Epithelial cell of esophagus (primary cell): ENCODE measurements around the gene BRD9.

Experiments
- DNase-seq: peaks from one replicate; pipeline ENCODE4 v3.0.0; 2010; ENCODE audit warnings: low read depth
- H3K4me3 ChIP-seq: 2 replicates; pipeline ENCODE4 v1.5.1; 2011; ENCODE audit warnings: mild to moderate bottlenecking, low read length, control low read depth
- CTCF ChIP-seq: IDR thresholded peaks from 2 replicates; pipeline ENCODE4 v1.5.1; 2011; ENCODE audit warnings: low read depth, mild to moderate bottlenecking, low read length, control low read depth, inconsistent platforms; ENCODE audit not compliant: insufficient read depth; ENCODE audit errors: missing control alignments

BRD9 gene

GRCh38 chr5:886036-886435 lies 6.6 kb downstream of the BRD9 start:
- H3K4me3 ChIP-seq: no peak overlapping the region
- DNase-seq: no peak
- no peak for TF ChIP-seq CTCF

GRCh38 chr5:885529-885928 lies 7.1 kb downstream of the BRD9 start:
- no peak for DNase-seq
- no peak overlapping the region for H3K4me3 ChIP-seq
- TF ChIP-seq CTCF: no peak

GRCh38 chr5:885127-885442 lies 7.5 kb downstream of the BRD9 start:
- H3K4me3 ChIP-seq: no peak overlapping the region
- DNase-seq: no peak
- no peak for TF ChIP-seq CTCF

GRCh38 chr5:884345-885126 lies 8.1 kb downstream of the BRD9 start:
- H3K4me3 ChIP-seq: no peak overlapping the region
- no peak for DNase-seq
- no peak for TF ChIP-seq CTCF

GRCh38 chr5:883475-884181 lies 9.0 kb downstream of the BRD9 start:
- no peak for DNase-seq

GRCh38 chr5:882253-883183 lies 10.1 kb downstream of the BRD9 start:
- no peak for TF ChIP-seq CTCF
- no peak overlapping the region for H3K4me3 ChIP-seq
- no peak for DNase-seq

More at GRCh38 chr5:883475-884181, 9.0 kb downstream of the BRD9 start:
- H3K4me3 ChIP-seq: no peak overlapping the region
- no peak for TF ChIP-seq CTCF
